Right ventricle myocardium superior (tissue), 1 donor: ENCODE data around the gene C9orf78. TPM values are rescaled to one million over a fixed set of nuclear protein-coding genes. Genes with fewer than 3 reads are reported as not detected.
A peak's percentile ranks its signal among the peaks of the same experiment; 100 is the strongest.

Experiments
- ATAC-seq: fragments of 200-7000 bp; cut with Tn5 transposase; one replicate; pipeline ENCODE4 v1.9.1; 2020; ENCODE audit warnings: mild to moderate bottlenecking; ENCODE audit not compliant: poor library complexity
- DNase-seq: peaks from one replicate; pipeline ENCODE4 v3.0.0-alpha.2; 2020
- intact Hi-C: fragments of 100-400 bp; cut with DNase I; formaldehyde crosslinking; loops from one replicate; pipeline ENCODE4 v1.11.2; 2022
- total RNA-seq: library from RNA; stranded (reverse); fragmentation: NEBNext Ultra II Directional; extraction: Animal tissue kit (Norgen Biotek cat#: 25700); gene quantifications from one replicate; pipeline ENCODE4 v1.2.1, GENCODE V29; 2021
- donor health status: DM: no; HTN: yes; CAD: no; lungs with severe emphysema.

The C9orf78 gene
- total RNA-seq, 1 donor from 2014 or later = 31.4 TPM

DNA sequence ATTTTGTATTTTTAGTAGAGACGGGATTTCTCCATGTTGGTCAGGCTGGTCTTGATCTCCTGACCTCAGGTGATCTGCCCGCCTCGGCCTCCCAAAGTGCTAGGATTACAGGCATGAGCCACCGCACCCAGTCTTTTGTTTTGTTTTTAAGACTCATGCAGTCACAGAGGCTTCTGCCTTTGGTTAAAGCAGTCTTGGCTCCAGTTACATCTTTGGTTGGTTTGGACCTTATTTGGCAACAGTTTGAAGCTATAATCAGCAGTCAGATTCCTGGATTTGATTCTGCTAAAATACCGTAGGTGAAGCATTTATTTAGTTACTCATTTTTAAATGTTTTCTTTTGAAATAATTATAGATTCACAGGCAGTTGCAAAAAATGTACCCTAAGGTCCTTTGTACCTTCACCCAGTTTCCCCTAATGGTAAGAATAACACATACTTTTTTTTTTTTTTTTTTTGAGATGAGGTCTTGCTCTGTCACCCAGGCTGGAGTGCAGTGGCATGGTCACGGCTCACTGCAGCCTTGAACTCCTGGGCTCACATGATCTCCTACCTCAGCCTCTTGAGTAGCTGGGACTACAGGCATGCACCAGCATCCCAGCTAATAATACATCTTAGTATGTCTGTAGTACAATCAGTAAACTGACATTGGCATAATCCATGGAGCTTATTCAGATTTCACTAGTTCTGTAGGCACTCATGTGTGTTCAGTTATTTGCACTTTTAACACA lies 15.9 kb upstream of the C9orf78 start:
- DNase-seq (no peak), ATAC-seq (no peak)
- intact Hi-C loops = no loop called here

- intact Hi-C loops = no loop called here
- DNase-seq (no peak), ATAC-seq (no peak)
Observed at GRCh38 chr9:129849901-129850300, 14.8 kb upstream of the C9orf78 start.

DNA sequence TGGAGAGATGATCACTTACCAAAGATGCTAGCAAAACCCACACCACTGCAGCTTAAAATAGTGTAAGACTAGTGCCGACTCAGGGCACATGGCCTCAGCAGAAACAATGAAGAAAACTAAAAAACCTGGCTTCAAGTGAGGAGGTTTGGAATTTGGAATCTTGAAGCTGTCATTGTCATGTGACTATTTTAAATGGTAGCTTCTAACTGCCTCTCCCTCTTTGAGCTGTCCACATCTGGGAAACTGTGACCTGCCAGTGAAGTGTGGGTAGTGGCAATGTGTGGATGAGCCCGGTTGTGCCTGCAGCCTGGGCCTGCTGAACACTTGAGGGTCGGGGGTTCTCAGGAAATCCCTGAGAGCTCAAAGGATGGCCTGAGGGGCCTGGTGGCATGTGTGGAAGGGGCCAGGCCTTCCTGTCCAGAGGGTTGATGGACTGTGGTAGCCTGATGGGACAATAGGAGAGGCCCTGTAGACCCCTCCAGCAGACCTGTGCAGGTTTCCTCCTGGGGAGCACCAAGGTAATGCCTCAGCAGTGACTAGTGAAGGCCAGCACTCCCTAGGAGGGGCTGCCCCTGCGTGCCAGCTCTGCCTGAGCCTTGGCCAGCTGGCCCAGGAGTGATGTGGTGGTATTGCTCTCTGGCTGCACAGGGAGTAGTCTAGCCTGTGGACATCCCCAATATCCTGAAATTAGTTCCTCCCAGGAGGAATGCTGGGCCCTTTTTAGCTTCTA lies 13.8 kb upstream of the C9orf78 start:
- ATAC-seq (no peak), DNase-seq (no peak)
- intact Hi-C loops = no loop called here

- intact Hi-C loops = no loop called here
- ATAC-seq = no peak
- DNase-seq = no peak
Observed at GRCh38 chr9:129845373-129845772, 10.3 kb upstream of the C9orf78 start.

DNA sequence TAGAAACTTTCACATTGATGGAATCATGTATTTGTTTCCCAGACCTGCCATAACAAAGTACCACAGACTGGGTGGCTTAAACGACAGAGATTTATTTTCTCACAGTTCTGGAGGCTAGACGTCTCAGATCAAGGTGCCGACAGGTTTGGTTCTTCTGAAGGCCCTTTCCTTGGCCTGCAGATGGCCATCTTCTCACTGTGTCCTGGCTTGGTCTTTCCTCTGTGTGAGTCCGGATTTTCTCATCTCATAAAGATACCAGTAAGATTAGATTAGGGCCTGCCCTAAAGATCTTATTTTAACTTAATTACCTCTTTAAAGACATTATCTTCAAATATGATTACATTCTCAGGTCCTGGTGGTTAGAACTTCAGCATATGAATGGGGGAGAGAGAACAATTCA lies 6.0 kb upstream of the C9orf78 start:
- no peak for ATAC-seq
- no peak for DNase-seq

GRCh38 chr9:129840034-129840433 lies 5.0 kb upstream of the C9orf78 start:
- intact Hi-C loops = no loop called here
- no peak for ATAC-seq
- DNase-seq = no peak

More for the DNA sequence above, 6.0 kb upstream of the C9orf78 start:
- intact Hi-C loops = no loop called here

- no peak for ATAC-seq
- intact Hi-C loops = no loop called here
- DNase-seq = no peak
Observed at GRCh38 chr9:129839324-129840023, 4.4 kb upstream of the C9orf78 start.

GRCh38 chr9:129838707-129839259 lies 3.7 kb upstream of the C9orf78 start:
- intact Hi-C loops = no loop called here
- DNase-seq (no peak), ATAC-seq (no peak)

DNA sequence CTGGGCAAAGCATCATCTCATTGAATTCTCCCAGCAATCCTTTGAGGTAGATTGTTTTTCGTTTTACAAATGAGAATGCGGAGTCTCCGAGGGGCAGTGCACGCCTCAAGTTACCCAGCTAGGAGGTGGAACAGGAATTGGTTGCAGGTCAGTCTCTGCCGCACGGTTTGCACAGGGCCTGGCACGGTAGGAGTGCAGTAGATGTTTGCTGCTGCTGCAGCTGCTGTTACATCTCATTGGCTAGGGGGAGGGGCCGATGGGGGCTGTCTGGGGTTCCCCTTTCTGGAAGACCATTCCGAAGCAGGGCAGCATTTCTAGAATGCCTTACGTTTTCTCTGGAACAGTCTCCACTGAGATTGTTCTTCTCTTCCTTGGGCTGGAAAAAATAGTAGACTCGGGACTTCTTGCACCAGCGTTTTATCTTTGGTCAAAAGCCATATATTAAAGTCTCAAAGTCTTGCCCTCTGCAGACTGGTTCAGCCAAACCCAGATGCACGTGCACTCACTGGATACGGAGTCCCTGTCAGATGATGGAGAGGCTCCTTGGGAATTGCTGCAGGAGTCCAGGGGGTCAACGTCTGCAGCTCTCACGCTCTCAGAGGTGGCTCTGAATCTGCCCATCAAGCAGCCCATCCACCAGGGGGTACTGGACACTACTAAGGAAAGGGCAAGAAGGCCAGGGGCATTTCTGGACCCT lies 1.4 kb upstream of the C9orf78 start:
- no peak for ATAC-seq
- intact Hi-C loops = no loop called here

DNA sequence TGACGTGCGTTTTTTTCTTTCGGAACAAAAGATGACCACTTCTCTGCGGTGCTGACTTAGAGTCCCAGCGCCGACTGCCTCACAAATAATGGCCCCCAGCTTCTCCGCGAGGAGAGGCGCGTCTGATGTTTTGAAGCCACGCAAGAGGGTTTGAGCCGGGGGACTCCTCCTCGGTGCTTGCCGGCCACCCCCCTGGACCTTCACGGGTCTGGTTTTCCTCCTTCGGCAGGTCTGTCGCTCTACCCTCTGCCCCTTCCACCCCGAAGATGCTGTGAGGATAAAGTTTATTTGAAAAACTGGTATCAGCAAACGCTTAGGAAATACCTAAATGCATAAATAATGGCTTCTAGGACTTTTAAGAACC lies 767 bp upstream of the C9orf78 start:
- ATAC-seq = no peak
- intact Hi-C loops = no loop called here
- no peak for DNase-seq

More for the DNA sequence above, 1.4 kb upstream of the C9orf78 start:
- no peak for DNase-seq

- DNase-seq (no peak), ATAC-seq (peak; percentile 27)
- intact Hi-C loops = no loop called here
Observed at GRCh38 chr9:129834489-129835127, 467 bp downstream of the C9orf78 start.

DNA sequence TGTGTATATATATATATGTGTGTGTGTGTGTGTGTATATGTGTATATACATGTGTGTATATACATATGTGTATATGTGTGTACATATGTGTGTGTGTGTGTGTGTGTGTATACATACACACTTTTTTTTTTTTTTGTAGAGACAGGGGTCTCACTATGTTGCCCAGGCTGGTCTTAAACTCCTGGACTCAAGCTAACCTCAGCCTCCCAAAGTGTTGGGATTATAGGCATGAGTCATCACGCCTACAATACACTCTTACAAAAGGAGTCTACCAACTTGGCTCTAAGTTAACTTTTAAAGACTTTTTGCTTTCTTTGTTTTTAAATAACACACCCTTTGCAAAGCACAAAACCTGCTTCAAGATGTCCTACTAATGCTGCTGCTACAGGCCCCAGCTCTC lies 2.1 kb downstream of the C9orf78 start:
- ATAC-seq = no peak
- intact Hi-C loops = no loop called here
- no peak for DNase-seq

- no peak for ATAC-seq
- DNase-seq = no peak
- intact Hi-C loops = no loop called here
Observed at GRCh38 chr9:129828969-129829368, 6.1 kb downstream of the C9orf78 start.

- DNase-seq (no peak), ATAC-seq (no peak)
- intact Hi-C loops = no loop called here
Observed at GRCh38 chr9:129828051-129828450, 7.0 kb downstream of the C9orf78 start.

- DNase-seq (no peak), ATAC-seq (no peak)
- intact Hi-C loops = no loop called here
Observed at GRCh38 chr9:129826759-129827158, 8.3 kb downstream of the C9orf78 start.

GRCh38 chr9:129826344-129826743 lies 8.7 kb downstream of the C9orf78 start:
- intact Hi-C loops = no loop called here

GRCh38 chr9:129823935-129824601 lies 11.0 kb downstream of the C9orf78 start, which contains the start of gene TOR1A:
TOR1A (minus strand) TSS chr9:129824136; CDS start chr9:129824085, 51 bp downstream.
- DNase-seq (peak; percentile 97), ATAC-seq (peak; percentile 97)
- intact Hi-C loops = no loop called here

More at GRCh38 chr9:129826344-129826743, 8.7 kb downstream of the C9orf78 start:
- no peak for ATAC-seq
- no peak for DNase-seq

GRCh38 chr9:129823542-129823934 lies 11.5 kb downstream of the C9orf78 start:
- intact Hi-C loops = no loop called here
- ATAC-seq (peak; percentile 45), DNase-seq (no peak)
